Suprapubic skin (tissue), 4 donors: ENCODE results near the gene C1orf174.

Experiments
- CTCF ChIP-seq, 2 donors: fragments of 200-600 bp in 1 of 2; fragments of 450-650 bp in 1 of 2; sonication (generic) in 1 of 2; IDR thresholded peaks; one replicate each; pipeline ENCODE4 v1.5.1; 2016 to 2019; ENCODE audit warnings: antibody characterized with exemption in 2 of 2, mild to moderate bottlenecking in 1 of 2, moderate library complexity in 1 of 2
- EP300 ChIP-seq: sonication (generic); formaldehyde crosslinking; IDR thresholded peaks from one replicate; pipeline ENCODE4 v1.6.1; 2017; ENCODE audit warnings: antibody characterized with exemption
- POLR2AphosphoS5 ChIP-seq, 3 donors: sonication (generic); formaldehyde crosslinking; IDR thresholded peaks; one replicate each; pipeline ENCODE4 v1.6.1; 2017; ENCODE audit warnings: antibody characterized with exemption in 3 of 3

- TF ChIP-seq EP300 (no peak), CTCF (IDR thresholded peaks at IDR 0.05) (no peak), POLR2AphosphoS5 (IDR thresholded peaks at IDR 0.05) (no peak)
These were observed 53.5 kb downstream of the C1orf174 start for GRCh38 chr1:3846541-3846940.
